MM.1S (cell line): ENCODE data around the gene PSMB11.
"Not testable (repeated sequence)": the region's sequence is repeated elsewhere in the genome, so short reads cannot be mapped to it uniquely, and the experiment has no call there.

Experiments used
- DNase-seq: peaks from one replicate; pipeline ENCODE4 v3.0.0-alpha.2; 2015
- H2AFZ ChIP-seq: fragments of 300-600 bp; sonication (generic); 2 replicates; pipeline ENCODE4 v1.6.0; 2016; ENCODE audit warnings: antibody characterized with exemption, low read length
- H3F3A ChIP-seq: fragments of 300-600 bp; sonication (generic); 2 replicates; pipeline ENCODE4 v1.6.1; 2016; ENCODE audit warnings: mild to moderate bottlenecking, antibody characterized with exemption, low read length, moderate library complexity, mixed read lengths; ENCODE audit not compliant: insufficient read depth
- H3K27ac ChIP-seq: fragments of 300-600 bp; sonication (generic); 2 replicates; pipeline ENCODE4 v1.5.1; 2016; ENCODE audit warnings: mild to moderate bottlenecking, low read length
- H3K27me3 ChIP-seq: fragments of 300-600 bp; sonication (generic); replicated peaks from 2 replicates; pipeline ENCODE4 v1.6.0; 2016; ENCODE audit warnings: low read length; ENCODE audit not compliant: insufficient read depth
- H3K36me3 ChIP-seq: fragments of 300-600 bp; sonication (generic); replicated peaks from 2 replicates; pipeline ENCODE4 v1.6.1; 2016; ENCODE audit warnings: mild to moderate bottlenecking, low read length, mixed read lengths; ENCODE audit not compliant: insufficient read depth
- H3K4me1 ChIP-seq: fragments of 300-600 bp; sonication (generic); 2 replicates; pipeline ENCODE4 v1.6.1; 2016; ENCODE audit warnings: low read length, mixed read lengths
- H3K4me2 ChIP-seq: fragments of 300-600 bp; sonication (generic); 2 replicates; pipeline ENCODE4 v1.6.0; 2016; ENCODE audit warnings: low read depth, low read length
- H3K4me3 ChIP-seq: fragments of 300-600 bp; sonication (generic); 2 replicates; pipeline ENCODE4 v1.5.1; 2016; ENCODE audit warnings: low read length, mixed read lengths
- H3K79me2 ChIP-seq: fragments of 300-600 bp; sonication (generic); 2 replicates; pipeline ENCODE4 v1.6.1; 2016; ENCODE audit warnings: mixed run types, low read length, mixed read lengths
- H3K9ac ChIP-seq: fragments of 300-600 bp; sonication (generic); 2 replicates; pipeline ENCODE4 v1.6.1; 2016; ENCODE audit warnings: low read length, mixed read lengths
- H3K9me2 ChIP-seq: fragments of 300-600 bp; sonication (generic); replicated peaks from 2 replicates; pipeline ENCODE4 v1.6.1; 2016; ENCODE audit warnings: mild to moderate bottlenecking, low read length, mixed read lengths; ENCODE audit not compliant: insufficient read depth
- H3K9me3 ChIP-seq: fragments of 300-600 bp; sonication (generic); replicated peaks from 2 replicates; pipeline ENCODE4 v1.6.1; 2016; ENCODE audit warnings: mild to moderate bottlenecking, low read length, mixed read lengths; ENCODE audit not compliant: insufficient read depth
- H4K20me1 ChIP-seq: fragments of 300-600 bp; sonication (generic); 2 replicates; pipeline ENCODE4 v1.6.1; 2016; ENCODE audit warnings: mild to moderate bottlenecking, low read length, moderate library complexity, mixed read lengths; ENCODE audit not compliant: insufficient read depth
- CTCF ChIP-seq: fragments of 300-600 bp; sonication (generic); IDR thresholded peaks from 2 replicates; pipeline ENCODE4 v1.5.1; 2016; ENCODE audit warnings: antibody characterized with exemption, low read length, mixed read lengths
- EZH2 ChIP-seq: fragments of 300-600 bp; sonication (generic); optimal IDR thresholded peaks from 2 replicates; pipeline ENCODE3; 2017; ENCODE audit warnings: low read depth, mild to moderate bottlenecking, antibody characterized with exemption, low read length, mixed read lengths
- EZH2phosphoT487 ChIP-seq: fragments of 300-600 bp; sonication (generic); IDR thresholded peaks from 2 replicates; pipeline ENCODE4 v1.6.1; 2018; ENCODE audit warnings: antibody characterized with exemption, low read length

PSMB11 gene

DNA sequence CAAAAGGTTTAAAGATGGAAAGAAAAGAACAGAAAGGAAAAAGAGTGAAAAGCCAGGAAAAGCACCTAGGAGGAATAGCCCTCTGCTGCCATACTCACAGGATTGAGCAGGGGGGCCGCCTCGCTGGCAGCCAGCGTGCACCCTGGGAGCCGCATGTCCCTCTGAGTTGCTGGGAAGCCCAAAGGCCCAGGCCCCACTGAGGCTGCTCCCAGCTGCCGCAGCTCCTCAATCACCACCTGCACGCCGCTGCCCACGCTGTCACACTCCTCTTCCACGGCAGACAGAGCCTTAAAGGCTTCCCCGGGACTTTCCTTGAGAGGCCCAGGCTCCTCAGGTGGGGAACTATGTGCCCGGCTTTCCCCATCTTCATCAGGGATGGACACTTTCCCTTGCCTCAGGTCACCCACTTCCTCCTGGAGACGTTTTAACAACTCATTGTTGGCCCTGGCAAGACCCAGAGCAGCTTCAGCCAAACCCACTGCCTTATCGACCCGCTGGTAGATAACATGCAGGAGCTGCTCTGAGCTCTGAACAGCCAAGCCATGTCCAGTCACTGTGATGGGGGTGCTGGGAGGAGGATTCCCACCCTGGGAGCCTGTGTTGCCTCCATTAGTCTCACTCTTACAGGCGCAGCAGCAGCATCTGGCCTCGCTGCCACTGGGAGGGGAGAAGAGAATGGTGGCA is 43.5 kb upstream of the PSMB11 start:
- Histone ChIP-seq H3K4me1 (no peaks in the 10 kb centered on the region), H3K9me2 (no peaks in the 10 kb centered on the region), H3K36me3 (no peaks in the 10 kb centered on the region), H3K27me3 (no peaks in the 10 kb centered on the region), H3K4me2 (no peak overlapping the region), H4K20me1 (no peaks in the 10 kb centered on the region), H3K27ac (no peak overlapping the region), H2AFZ (no peak overlapping the region), H3K79me2 (no peaks in the 10 kb centered on the region), H3K9ac (no peak overlapping the region), H3K9me3 (no peaks in the 10 kb centered on the region), H3F3A (no peaks in the 10 kb centered on the region), H3K4me3 (no peak overlapping the region)
- DNase-seq = no peak
- TF ChIP-seq EZH2phosphoT487 (no peak), CTCF (no peak), EZH2 (no peak)

GRCh38 chr14:23000860-23001259 is 41.2 kb upstream of the PSMB11 start:
- Histone ChIP-seq H3K4me1 (0 out of 2 replicates have a peak, but pooled peaks cover 4% of the 10 kb centered on the region), H3K79me2 (no peaks in the 10 kb centered on the region), H3K9ac (no peak overlapping the region), H2AFZ (no peak overlapping the region), H3K9me2 (no peaks in the 10 kb centered on the region), H3K9me3 (no peaks in the 10 kb centered on the region), H3K4me2 (no peak overlapping the region), H3F3A (no peaks in the 10 kb centered on the region), H4K20me1 (no peaks in the 10 kb centered on the region), H3K27me3 (no peaks in the 10 kb centered on the region), H3K36me3 (no peaks in the 10 kb centered on the region), H3K4me3 (no peak overlapping the region), H3K27ac (no peak overlapping the region)
- no peak for TF ChIP-seq CTCF
- DNase-seq = no peak

DNA sequence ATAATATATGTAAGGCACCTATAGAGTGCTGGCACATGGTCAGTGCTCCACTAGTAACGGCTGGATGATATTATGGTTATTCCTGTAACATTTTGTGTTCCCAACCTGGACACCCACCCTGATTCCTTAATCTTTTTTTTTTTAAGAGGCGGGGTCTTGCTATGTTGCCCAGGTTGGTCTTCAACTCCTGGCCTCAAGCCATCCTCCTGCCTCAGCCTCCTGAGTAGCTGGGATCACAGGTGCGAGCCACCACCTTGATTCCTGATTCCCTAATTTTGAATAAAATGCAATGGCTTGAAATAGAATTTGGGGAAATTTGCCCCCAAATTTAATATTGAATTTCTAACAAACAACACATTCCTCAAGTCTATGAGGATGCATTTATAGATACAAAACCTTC is 39.4 kb upstream of the PSMB11 start:
- peaks cover 11% of the 10 kb centered on the region; the same call in 1 of the 2 replicates for H3K4me1 ChIP-seq
- H3K4me3 ChIP-seq = no peak overlapping the region
- H3K27me3 ChIP-seq = no peaks in the 10 kb centered on the region
- no peak for DNase-seq
- H3K4me2 ChIP-seq = no peak overlapping the region
- peaks cover 7% of the 10 kb centered on the region; the same call in 1 of the 2 replicates for H3F3A ChIP-seq
- H3K9me3 ChIP-seq = no peaks in the 10 kb centered on the region
- H3K9ac ChIP-seq = no peak overlapping the region
- no peak overlapping the region for H3K27ac ChIP-seq
- H3K36me3 ChIP-seq = no peaks in the 10 kb centered on the region
- H2AFZ ChIP-seq = no peak overlapping the region
- no peaks in the 10 kb centered on the region for H3K79me2 ChIP-seq
- H3K9me2 ChIP-seq = no peaks in the 10 kb centered on the region
- TF ChIP-seq CTCF (no peak), EZH2phosphoT487 (no peak), EZH2 (no peak)
- no peaks in the 10 kb centered on the region for H4K20me1 ChIP-seq

DNA sequence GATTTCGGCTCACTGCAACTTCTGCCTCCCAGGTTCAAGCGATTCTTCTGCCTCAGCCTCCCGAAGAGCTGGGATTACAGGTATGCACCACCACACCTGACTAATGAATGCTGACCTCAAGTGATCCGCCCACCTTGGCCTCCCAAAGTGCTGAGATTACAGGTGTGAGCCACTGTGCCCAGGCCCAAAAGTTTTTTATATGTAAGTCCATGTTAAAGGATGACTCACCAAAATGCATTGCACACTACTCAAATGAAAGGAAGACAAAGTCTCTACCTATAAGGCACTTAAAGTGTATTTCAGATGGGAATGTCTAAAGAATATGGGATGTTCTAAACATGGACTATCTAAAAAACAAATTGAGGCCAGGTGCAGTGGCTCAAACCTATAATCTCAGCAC is 37.7 kb upstream of the PSMB11 start:
- H2AFZ ChIP-seq, H3K9me3 ChIP-seq, H3K4me3 ChIP-seq, H3K27ac ChIP-seq, H3K9me2 ChIP-seq, H3K27me3 ChIP-seq, H3K79me2 ChIP-seq, H4K20me1 ChIP-seq, H3K36me3 ChIP-seq, DNase-seq, H3K4me2 ChIP-seq, H3K9ac ChIP-seq: not testable (repeated sequence)
- Histone ChIP-seq H3K4me1 (peaks cover 17% of the 10 kb centered on the region; the same call in 1 of the 2 replicates), H3F3A (peaks cover 15% of the 10 kb centered on the region)
